ENCODE data around the gene NEK11. TPM values are rescaled to one million over a fixed set of nuclear protein-coding genes. Genes with fewer than 3 reads are reported as not detected.

The NEK11 gene
- total and polyA plus RNA-seq, 9 of the 15 experiments (the other 6 are each of a cell fraction or from before 2014, with no cell fraction given): 0.28 to 1.5 (median 0.87) TPM

DNA sequence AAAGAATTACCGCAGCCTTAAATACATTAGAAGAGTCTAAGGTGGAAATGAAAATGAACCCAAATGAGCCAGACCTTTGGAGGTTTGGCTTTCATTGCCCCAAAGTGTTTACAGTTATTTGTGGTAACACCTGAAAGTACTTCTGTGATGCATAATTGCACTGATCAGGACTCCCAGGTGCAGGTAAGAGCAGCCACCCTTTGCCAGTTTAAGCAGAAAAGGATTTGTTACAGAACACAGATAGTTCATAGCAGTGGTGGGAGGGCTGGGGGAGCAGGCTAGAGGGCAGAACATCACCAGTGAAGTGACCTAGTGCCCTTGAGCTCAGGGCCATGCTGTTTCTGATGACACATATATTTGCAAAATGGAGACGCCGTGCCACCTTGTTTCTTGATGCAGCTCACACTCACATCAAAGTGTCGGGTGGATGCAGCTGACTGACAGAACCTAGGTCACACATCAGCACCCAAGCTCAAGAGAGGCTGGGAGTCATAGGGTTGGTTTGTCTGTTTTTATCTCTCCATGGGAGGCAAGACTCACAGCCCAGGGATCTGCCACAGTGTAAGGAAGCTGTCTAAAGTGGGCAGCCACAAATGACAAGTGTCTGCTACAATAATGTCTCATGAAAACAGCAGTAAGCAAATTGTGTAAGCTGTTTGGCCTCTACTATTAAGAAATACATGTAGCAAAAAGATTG lies 49.1 kb downstream of the NEK11 start:
- H3K27me3 ChIP-seq (ENCODE audit: control insufficient read depth in 2 of 2, insufficient read depth in 2 of 2, low read length in 2 of 2): no peaks in the 10 kb centered on the region
- in situ Hi-C loops (cut with MboI): no loop called here
- BruUV-seq (replicated peaks): no TSS peak
- H3K4me3 ChIP-seq: no peak overlapping the region
- FAIRE-seq (no peak), DNase-seq (ENCODE audit: extremely low read depth in 1 of 4, low spot score in 3 of 4) (no peak), ATAC-seq (no peak)
- no peaks in the 10 kb centered on the region for H3K36me3 ChIP-seq (ENCODE audit: control insufficient read depth, insufficient read depth, low read length)
- no peaks in the 10 kb centered on the region for H4K20me1 ChIP-seq (replicated peaks; ENCODE audit: control insufficient read depth, insufficient read depth, low read length)
- no peaks in the 10 kb centered on the region for H3K9me1 ChIP-seq (ENCODE audit: control insufficient read depth, insufficient read depth, low read length)
- TF ChIP-seq MYC (IDR thresholded peaks at IDR 0.05; ENCODE audit: low read depth, low read length) (no peak), MYC (CRISPR knock-in tag; IDR thresholded peaks at IDR 0.05; ENCODE audit: borderline replicate concordance, low read depth) (no peak), DMBX1 (CRISPR knock-in tag; IDR thresholded peaks at IDR 0.05; ENCODE audit: borderline replicate concordance) (0 out of 2 replicates have a peak, but pooled peaks have one; percentile 20)
- H3K27ac ChIP-seq (ENCODE audit: extremely low read depth, low read depth, low read length): no peak overlapping the region
- no peaks in the 10 kb centered on the region for H3K9me3 ChIP-seq (replicated peaks; ENCODE audit: control insufficient read depth, insufficient read depth, low read depth, low read length)
- no peak overlapping the region for H3K4me2 ChIP-seq (ENCODE audit: insufficient read depth, low read length)
- ChIA-PET POLR2A (interaction anchor here (1.6 kb wide), 1 partner anchor 18 kb away, joined by 5 read pairs; no protein-coding TSS in a partner anchor), CTCF (ENCODE audit: low intra/inter-chr PET ratio) (no interaction called here)
- H3K79me2 ChIP-seq (ENCODE audit: control insufficient read depth, insufficient read depth, low read length): no peaks in the 10 kb centered on the region
- H3K9ac ChIP-seq (ENCODE audit: insufficient read depth in 1 of 2, low read depth in 2 of 2, low read length in 2 of 2): no peak overlapping the region
- intact Hi-C loops (cut with micrococcal nuclease): no loop called here
- peaks cover 0 to 15% of the 10 kb centered on the region in 2 experiments; a peak in 3 of 5 replicates for H3K4me1 ChIP-seq (replicated peaks in 1 of 2; ENCODE audit: control insufficient read depth in 2 of 2, insufficient read depth in 2 of 2, low read length in 2 of 2)
- no peak overlapping the region for H2AFZ ChIP-seq (ENCODE audit: low read depth, low read length)
- WGBS (ENCODE audit: insufficient coverage, low coverage, missing lambda C conversion rate): 52% methylated on average over 4 of the region's 4 CpGs

DNA sequence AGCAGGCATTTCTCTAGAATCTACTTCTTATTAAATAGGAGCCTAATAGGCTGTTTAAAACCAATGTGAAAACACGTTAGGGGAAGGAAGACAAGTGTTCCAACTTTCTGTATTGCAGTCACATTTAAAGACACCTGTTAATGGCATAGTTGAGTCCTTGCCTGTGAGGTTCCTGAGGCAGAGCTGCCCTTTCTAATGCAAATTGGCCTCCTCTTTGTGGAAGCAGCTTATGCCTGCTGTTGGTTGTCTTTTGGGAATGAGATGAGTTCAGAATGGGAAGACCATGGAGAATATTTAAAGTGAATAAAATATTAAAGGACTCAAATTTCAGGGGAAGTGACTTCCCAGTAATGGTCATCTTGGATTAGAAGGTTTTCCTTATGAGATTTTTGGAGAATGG lies 51.2 kb downstream of the NEK11 start:
- 0% methylated on average over 1 of the region's 1 CpG for WGBS (ENCODE audit: insufficient coverage, low coverage, missing lambda C conversion rate)
- H3K4me1 ChIP-seq (replicated peaks in 1 of 2; ENCODE audit: control insufficient read depth in 2 of 2, insufficient read depth in 2 of 2, low read length in 2 of 2): peaks cover 0 to 5% of the 10 kb centered on the region in 2 experiments; a peak in 3 of 5 replicates
- H3K4me2 ChIP-seq (ENCODE audit: insufficient read depth, low read length): no peak overlapping the region
- ATAC-seq (no peak), DNase-seq (ENCODE audit: extremely low read depth in 1 of 4, low spot score in 3 of 4) (no peak), FAIRE-seq (no peak)
- CTCF ChIA-PET (ENCODE audit: low intra/inter-chr PET ratio): no interaction called here
- H3K27me3 ChIP-seq (ENCODE audit: control insufficient read depth in 2 of 2, insufficient read depth in 2 of 2, low read length in 2 of 2): no peaks in the 10 kb centered on the region
- intact Hi-C loops (cut with micrococcal nuclease): no loop called here
- no peak overlapping the region for H3K27ac ChIP-seq (ENCODE audit: extremely low read depth, low read depth, low read length)
- no peaks in the 10 kb centered on the region for H3K36me3 ChIP-seq (ENCODE audit: control insufficient read depth, insufficient read depth, low read length)
- H3K9me3 ChIP-seq (replicated peaks; ENCODE audit: control insufficient read depth, insufficient read depth, low read depth, low read length): no peaks in the 10 kb centered on the region
- no peaks in the 10 kb centered on the region for H3K9me1 ChIP-seq (ENCODE audit: control insufficient read depth, insufficient read depth, low read length)
- POLR2A ChIA-PET: interaction anchor here (0.8 kb wide), 1 partner anchor 525 kb away, joined by 3 read pairs; no protein-coding TSS in a partner anchor
- no peak overlapping the region for H2AFZ ChIP-seq (ENCODE audit: low read depth, low read length)
- in situ Hi-C loops (cut with MboI): no loop called here
- H3K4me3 ChIP-seq: no peak overlapping the region
- H3K79me2 ChIP-seq (ENCODE audit: control insufficient read depth, insufficient read depth, low read length): no peaks in the 10 kb centered on the region
- no peak overlapping the region for H3K9ac ChIP-seq (ENCODE audit: insufficient read depth in 1 of 2, low read depth in 2 of 2, low read length in 2 of 2)
- H4K20me1 ChIP-seq (replicated peaks; ENCODE audit: control insufficient read depth, insufficient read depth, low read length): no peaks in the 10 kb centered on the region
- BruUV-seq (replicated peaks): no TSS peak
- TF ChIP-seq, protein P1, sequence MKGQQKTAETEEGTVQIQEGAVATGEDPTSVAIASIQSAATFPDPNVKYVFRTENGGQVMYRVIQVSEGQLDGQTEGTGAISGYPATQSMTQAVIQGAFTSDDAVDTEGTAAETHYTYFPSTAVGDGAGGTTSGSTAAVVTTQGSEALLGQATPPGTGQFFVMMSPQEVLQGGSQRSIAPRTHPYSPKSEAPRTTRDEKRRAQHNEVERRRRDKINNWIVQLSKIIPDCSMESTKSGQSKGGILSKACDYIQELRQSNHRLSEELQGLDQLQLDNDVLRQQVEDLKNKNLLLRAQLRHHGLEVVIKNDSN (CRISPR knock-in tag; IDR thresholded peaks at IDR 0.05): no peak
- TF ChIP-seq RAD51 (IDR thresholded peaks at IDR 0.05; ENCODE audit: borderline replicate concordance, low read depth): no peak
- no peak for TF ChIP-seq RUNX1 (IDR thresholded peaks at IDR 0.05; ENCODE audit: low read depth)
- TF ChIP-seq MCM2 (IDR thresholded peaks at IDR 0.05; ENCODE audit: low read depth): no peak
- TF ChIP-seq ELF4 (CRISPR knock-in tag; IDR thresholded peaks at IDR 0.05): no peak
- no peak for TF ChIP-seq ARNT (IDR thresholded peaks at IDR 0.05)
- TF ChIP-seq, protein P2, sequence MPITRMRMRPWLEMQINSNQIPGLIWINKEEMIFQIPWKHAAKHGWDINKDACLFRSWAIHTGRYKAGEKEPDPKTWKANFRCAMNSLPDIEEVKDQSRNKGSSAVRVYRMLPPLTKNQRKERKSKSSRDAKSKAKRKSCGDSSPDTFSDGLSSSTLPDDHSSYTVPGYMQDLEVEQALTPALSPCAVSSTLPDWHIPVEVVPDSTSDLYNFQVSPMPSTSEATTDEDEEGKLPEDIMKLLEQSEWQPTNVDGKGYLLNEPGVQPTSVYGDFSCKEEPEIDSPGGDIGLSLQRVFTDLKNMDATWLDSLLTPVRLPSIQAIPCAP (CRISPR knock-in tag; IDR thresholded peaks at IDR 0.05; ENCODE audit: borderline replicate concordance): no peak
- no peak for TF ChIP-seq MAFF (IDR thresholded peaks at IDR 0.05; ENCODE audit: low read length)
- TF ChIP-seq RBM22 (IDR thresholded peaks at IDR 0.05; ENCODE audit: low read depth, low read length, poor library complexity, severe bottlenecking): no peak
- no peak for TF ChIP-seq NFIC (IDR thresholded peaks at IDR 0.05)
